Activated naive CD4-positive, alpha-beta T cell treated with anti-CD3 and anti-CD28 coated beads, Interleukin-2, amount 10 ng/mL, durations not matched to agents 7 days and 5 days (primary cell): ENCODE data around the gene MAST3.
"Not testable (repeated sequence)": the region's sequence is repeated elsewhere in the genome, so short reads cannot be mapped to it uniquely, and the experiment has no call there.

Source experiments
- CTCF ChIA-PET: fragments of 350-600 bp; sonication (Branson Sonifier 250); formaldehyde crosslinking; loops from one replicate; lab custom pipeline; 2021; ENCODE audit warnings: antibody characterized with exemption; lab: Charles Lee
- DNase-seq: peaks from one replicate; pipeline ENCODE4 v3.0.0-alpha.2; 2020
- H3K27ac Mint-ChIP-seq: one replicate; pipeline ENCODE4 v1.8.0; 2021; ENCODE audit warnings: mild to moderate bottlenecking, moderate library complexity, mixed read lengths
- H3K27me3 Mint-ChIP-seq: one replicate; pipeline ENCODE4 v1.8.0; 2021; ENCODE audit warnings: mild to moderate bottlenecking, mixed read lengths
- H3K36me3 Mint-ChIP-seq: one replicate; pipeline ENCODE4 v1.8.0; 2021; ENCODE audit warnings: mixed read lengths
- H3K4me1 Mint-ChIP-seq: one replicate; pipeline ENCODE4 v1.8.0; 2021; ENCODE audit warnings: mixed read lengths
- H3K4me3 Mint-ChIP-seq: one replicate; pipeline ENCODE4 v1.8.0; 2021; ENCODE audit warnings: mild to moderate bottlenecking, moderate library complexity, mixed read lengths
- H3K9me3 Mint-ChIP-seq: one replicate; pipeline ENCODE4 v1.8.0; 2021; ENCODE audit warnings: mixed read lengths

Gene MAST3

GRCh38 chr19:18093439-18094161 lies 4.0 kb upstream of the MAST3 start:
- Mint-ChIP-seq H3K36me3 (no peaks in the 10 kb centered on the region), H3K4me1 (peaks cover 68% of the 10 kb centered on the region), H3K9me3 (no peaks in the 10 kb centered on the region), H3K27ac (no peak overlapping the region), H3K4me3 (no peak overlapping the region), H3K27me3 (peaks cover 12% of the 10 kb centered on the region)
- DNase-seq: no peak
- CTCF ChIA-PET: interaction anchor here (0.9 kb wide), 1 partner anchor 13 kb away, joined by 3 read pairs; no protein-coding TSS in a partner anchor

- Mint-ChIP-seq H3K27me3 (peaks cover 30% of the 10 kb centered on the region), H3K4me3 (no peak overlapping the region), H3K27ac (no peak overlapping the region), H3K9me3 (no peaks in the 10 kb centered on the region), H3K4me1 (peaks cover 55% of the 10 kb centered on the region), H3K36me3 (peaks cover under 1% of the 10 kb centered on the region)
- CTCF ChIA-PET: interaction anchor here (0.7 kb wide), 1 partner anchor 172 kb away, joined by 4 read pairs; no protein-coding TSS in a partner anchor
- DNase-seq: no peak
These were observed 1.3 kb upstream of the MAST3 start for GRCh38 chr19:18096258-18096657.

DNA sequence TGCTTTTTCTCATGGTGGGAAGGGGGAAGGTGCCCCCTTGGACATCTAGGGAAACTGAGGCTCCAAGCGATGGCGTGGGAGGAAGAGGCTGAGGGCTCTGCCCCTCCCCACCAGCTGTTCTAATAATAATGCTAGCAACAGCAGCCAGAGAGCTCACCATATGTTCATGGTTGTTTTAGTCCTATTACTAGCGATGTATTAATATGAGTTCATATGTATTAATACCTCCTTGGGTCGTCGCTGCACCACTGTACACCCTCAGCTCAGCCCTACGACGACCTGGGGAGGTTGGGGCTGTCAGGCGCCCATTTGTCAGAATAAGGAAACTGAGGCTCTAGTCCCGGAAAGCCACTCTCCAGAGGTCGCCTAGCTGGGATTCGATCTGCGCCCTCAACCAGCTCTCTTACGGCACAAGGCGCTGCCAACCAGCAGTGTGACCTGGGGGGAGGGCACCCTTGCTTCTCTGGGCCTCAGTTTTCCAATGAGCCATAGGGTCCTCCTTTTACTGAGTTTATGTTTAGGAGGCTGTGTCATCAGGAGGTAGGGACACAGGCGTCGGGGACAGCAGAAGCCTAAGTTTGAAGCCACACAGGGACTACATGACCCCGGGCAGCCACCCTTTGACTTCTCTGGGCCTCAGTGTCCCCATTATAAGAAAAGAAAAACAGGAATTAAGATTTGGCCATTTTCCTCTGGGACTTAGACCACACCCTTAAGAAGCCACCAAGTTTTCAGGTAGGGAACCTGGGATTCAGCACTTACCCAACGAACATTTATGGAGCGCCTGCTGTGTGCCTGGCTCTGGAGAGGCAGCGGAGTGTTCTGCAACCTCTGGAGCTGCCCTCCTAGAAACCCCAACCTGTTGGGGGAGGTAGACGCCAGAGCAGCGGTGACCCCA lies 664 bp downstream of the MAST3 start:
- CTCF ChIA-PET: interaction anchor here (0.6 to 2.2 kb wide), 4 partner anchors 12 to 70 kb away, joined by 3 to 4 read pairs (median 4); partner anchors contain the start of gene IL12RB1
- peaks cover 42% of the 10 kb centered on the region for H3K4me1 Mint-ChIP-seq
- no peaks in the 10 kb centered on the region for H3K9me3 Mint-ChIP-seq
- no peak for DNase-seq
- peak overlapping the region; percentile 67 for H3K27ac Mint-ChIP-seq
- peaks cover 38% of the 10 kb centered on the region for H3K27me3 Mint-ChIP-seq
- peak overlapping the region; percentile 83 for H3K4me3 Mint-ChIP-seq
- peaks cover 2% of the 10 kb centered on the region for H3K36me3 Mint-ChIP-seq

GRCh38 chr19:18098891-18099622 lies 1.5 kb downstream of the MAST3 start:
- Mint-ChIP-seq H3K4me3 (peak overlapping the region; percentile 83), H3K9me3 (no peaks in the 10 kb centered on the region), H3K27ac (peak overlapping the region; percentile 64), H3K36me3 (peaks cover 2% of the 10 kb centered on the region), H3K27me3 (peaks cover 32% of the 10 kb centered on the region), H3K4me1 (peaks cover 39% of the 10 kb centered on the region)
- peak; percentile 54 for DNase-seq
- CTCF ChIA-PET: interaction anchor here (0.5 to 2.2 kb wide), 4 partner anchors 8 to 69 kb away, joined by 3 to 4 read pairs (median 3); no protein-coding TSS in a partner anchor

- DNase-seq: no peak
- Mint-ChIP-seq H3K27ac (no peak overlapping the region), H3K27me3 (peaks cover 32% of the 10 kb centered on the region), H3K36me3 (peaks cover 2% of the 10 kb centered on the region), H3K9me3 (no peaks in the 10 kb centered on the region), H3K4me3 (no peak overlapping the region), H3K4me1 (peaks cover 44% of the 10 kb centered on the region)
- CTCF ChIA-PET: interaction anchor here (0.5 to 2.2 kb wide), 4 partner anchors 9 to 68 kb away, joined by 3 to 4 read pairs (median 3); no protein-coding TSS in a partner anchor
These were observed 2.0 kb downstream of the MAST3 start for GRCh38 chr19:18099623-18099995.

DNA sequence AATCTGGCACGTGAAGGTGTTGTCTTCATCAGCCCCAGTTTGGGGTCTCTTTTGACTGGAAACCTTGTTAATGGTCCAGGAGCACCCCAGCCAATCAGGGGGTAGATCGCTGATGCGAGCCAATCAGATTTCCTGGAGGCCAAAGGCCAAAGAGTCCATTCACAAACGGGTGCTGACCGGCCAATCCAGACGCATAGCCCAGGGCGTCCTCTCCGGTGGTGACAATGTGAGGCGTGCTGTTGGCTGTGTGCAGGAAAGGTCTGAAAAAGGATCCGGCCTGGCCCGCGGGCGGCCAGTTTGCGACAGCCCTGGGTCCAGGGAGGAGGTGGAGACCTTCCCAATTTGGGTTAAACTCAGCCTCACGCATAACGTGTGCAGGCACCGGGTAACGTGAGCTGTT lies 3.1 kb downstream of the MAST3 start:
- H3K27me3 Mint-ChIP-seq: peaks cover 36% of the 10 kb centered on the region
- peaks cover 44% of the 10 kb centered on the region for H3K4me1 Mint-ChIP-seq
- CTCF ChIA-PET: no interaction called here
- H3K4me3 Mint-ChIP-seq: no peak overlapping the region
- no peak overlapping the region for H3K27ac Mint-ChIP-seq
- DNase-seq: no peak
- peaks cover 2% of the 10 kb centered on the region for H3K36me3 Mint-ChIP-seq
- H3K9me3 Mint-ChIP-seq: no peaks in the 10 kb centered on the region

GRCh38 chr19:18101268-18101667 lies 3.7 kb downstream of the MAST3 start:
- Mint-ChIP-seq H3K4me1 (peaks cover 43% of the 10 kb centered on the region), H3K36me3 (peaks cover 2% of the 10 kb centered on the region), H3K27ac (no peak overlapping the region)

GRCh38 chr19:18102916-18103542 lies 5.5 kb downstream of the MAST3 start:
- peaks cover 34% of the 10 kb centered on the region for H3K4me1 Mint-ChIP-seq
- peaks cover 37% of the 10 kb centered on the region for H3K27me3 Mint-ChIP-seq
- H3K27ac Mint-ChIP-seq: no peak overlapping the region
- H3K9me3 Mint-ChIP-seq: no peaks in the 10 kb centered on the region
- no peak overlapping the region for H3K4me3 Mint-ChIP-seq
- H3K36me3 Mint-ChIP-seq: peaks cover 2% of the 10 kb centered on the region
- no peak for DNase-seq
- CTCF ChIA-PET: interaction anchor here (1.4 to 2.8 kb wide), 2 partner anchors 11 to 165 kb away, joined by 3 to 13 read pairs; no protein-coding TSS in a partner anchor

More at GRCh38 chr19:18101268-18101667, 3.7 kb downstream of the MAST3 start:
- Mint-ChIP-seq H3K4me3 (no peak overlapping the region), H3K9me3 (no peaks in the 10 kb centered on the region), H3K27me3 (peaks cover 37% of the 10 kb centered on the region)
- CTCF ChIA-PET: no interaction called here
- no peak for DNase-seq

- no peaks in the 10 kb centered on the region for H3K9me3 Mint-ChIP-seq
- H3K27me3 Mint-ChIP-seq: peaks cover 32% of the 10 kb centered on the region
- peak overlapping the region; percentile 55 for H3K4me3 Mint-ChIP-seq
- DNase-seq: no peak
- CTCF ChIA-PET: interaction anchor here (2.8 kb wide), 1 partner anchor 9 kb away, joined by 13 read pairs; no protein-coding TSS in a partner anchor
- peak overlapping the region; percentile 51 for H3K27ac Mint-ChIP-seq
- peaks cover 2% of the 10 kb centered on the region for H3K36me3 Mint-ChIP-seq
- H3K4me1 Mint-ChIP-seq: peaks cover 28% of the 10 kb centered on the region
These were observed 7.2 kb downstream of the MAST3 start for GRCh38 chr19:18104793-18105131.

DNA sequence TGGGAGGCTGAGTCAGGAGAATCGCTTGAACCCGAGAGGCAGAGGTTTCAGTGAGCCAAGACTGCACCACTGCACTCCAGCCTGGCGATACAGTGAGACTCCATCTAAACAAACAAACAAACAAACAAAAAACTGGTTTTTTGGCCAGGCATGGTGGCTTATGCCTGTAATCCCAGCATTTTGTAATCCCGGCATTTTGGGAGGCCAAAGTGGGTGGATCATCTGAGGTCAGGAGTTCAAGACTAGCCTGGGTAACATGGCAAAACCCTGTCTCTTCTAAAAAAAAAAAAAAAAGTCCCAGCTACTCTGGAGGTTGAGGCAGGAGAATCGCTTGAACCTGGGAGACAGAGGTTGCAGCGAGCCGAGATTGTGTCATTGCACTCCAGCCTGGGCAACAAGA lies 7.7 kb downstream of the MAST3 start:
- DNase-seq, H3K27ac Mint-ChIP-seq, H3K36me3 Mint-ChIP-seq, H3K9me3 Mint-ChIP-seq, CTCF ChIA-PET, H3K4me3 Mint-ChIP-seq: not testable (repeated sequence)
- H3K4me1 Mint-ChIP-seq: peaks cover 27% of the 10 kb centered on the region
- H3K27me3 Mint-ChIP-seq: peaks cover 30% of the 10 kb centered on the region

DNA sequence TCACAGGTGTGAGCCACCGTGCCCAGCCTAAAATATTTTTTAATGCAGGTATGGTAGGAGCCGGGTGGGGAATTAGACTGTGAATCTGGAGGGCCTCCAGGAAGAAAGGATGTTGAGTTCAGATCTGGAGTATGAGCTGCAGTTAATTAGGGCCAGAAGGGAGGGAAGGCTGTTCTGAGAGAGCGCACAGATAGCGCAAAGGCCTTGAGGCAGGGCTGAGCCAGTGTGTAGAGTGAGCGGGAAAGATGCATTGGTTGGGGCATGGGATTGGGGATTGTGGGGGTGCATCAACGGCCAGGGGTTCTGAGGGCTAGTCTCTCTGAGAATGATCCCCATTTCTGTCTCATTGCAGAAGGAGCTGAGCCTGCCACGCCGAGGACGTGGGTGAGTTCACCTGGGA lies 9.7 kb downstream of the MAST3 start:
- Mint-ChIP-seq H3K27ac (no peak overlapping the region), H3K4me1 (peaks cover 33% of the 10 kb centered on the region), H3K4me3 (no peak overlapping the region), H3K27me3 (peaks cover 22% of the 10 kb centered on the region), H3K36me3 (no peaks in the 10 kb centered on the region), H3K9me3 (no peaks in the 10 kb centered on the region)
- DNase-seq: no peak
- CTCF ChIA-PET: interaction anchor here (1.0 to 1.1 kb wide), 2 partner anchors 13 to 59 kb away, joined by 3 read pairs; no protein-coding TSS in a partner anchor

GRCh38 chr19:18108897-18109296 lies 11.3 kb downstream of the MAST3 start:
- CTCF ChIA-PET: interaction anchor here (1.2 to 1.4 kb wide), 2 partner anchors 38 to 53 kb away, joined by 3 read pairs; no protein-coding TSS in a partner anchor
- peak overlapping the region; percentile 70 for H3K4me3 Mint-ChIP-seq
- H3K9me3 Mint-ChIP-seq: no peaks in the 10 kb centered on the region
- H3K27me3 Mint-ChIP-seq: peaks cover 17% of the 10 kb centered on the region
- peaks cover 34% of the 10 kb centered on the region for H3K4me1 Mint-ChIP-seq
- no peak for DNase-seq
- H3K36me3 Mint-ChIP-seq: no peaks in the 10 kb centered on the region
- H3K27ac Mint-ChIP-seq: peak overlapping the region; percentile 74

DNA sequence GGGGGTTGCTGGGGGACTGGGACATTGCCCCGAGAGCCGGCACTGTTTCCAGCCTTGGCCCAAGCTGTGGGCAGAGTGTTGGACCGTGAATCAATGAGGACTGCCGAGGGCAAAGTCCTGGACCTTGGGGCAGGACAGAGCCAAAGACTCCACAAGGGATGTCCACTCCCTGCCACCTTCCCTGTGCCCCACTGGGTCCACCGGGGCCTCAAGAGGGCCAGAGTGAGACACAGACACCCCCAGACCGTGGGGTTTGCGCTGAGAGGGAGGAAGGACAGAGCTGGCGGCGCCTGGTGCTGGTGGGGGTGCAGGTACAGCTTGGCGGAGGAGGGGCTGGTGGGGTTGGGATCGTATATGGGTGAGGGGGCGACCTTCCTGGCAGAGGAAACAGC lies 11.8 kb downstream of the MAST3 start:
- CTCF ChIA-PET: interaction anchor here (0.9 to 5.2 kb wide), 8 partner anchors 39 to 143 kb away, joined by 3 to 57 read pairs (median 6); partner anchors contain the start of gene PIK3R2
- peaks cover 17% of the 10 kb centered on the region for H3K27me3 Mint-ChIP-seq
- no peaks in the 10 kb centered on the region for H3K36me3 Mint-ChIP-seq
- peaks cover 32% of the 10 kb centered on the region for H3K4me1 Mint-ChIP-seq
- no peak overlapping the region for H3K27ac Mint-ChIP-seq
- no peaks in the 10 kb centered on the region for H3K9me3 Mint-ChIP-seq
- no peak for DNase-seq
- peak overlapping the region; percentile 70 for H3K4me3 Mint-ChIP-seq
